A204.1 (cell line): ENCODE data around the gene MIEN1.
"Not testable (repeated sequence)": the region's sequence is repeated elsewhere in the genome, so short reads cannot be mapped to it uniquely, and the experiment has no call there.

Source experiments
- FAIRE-seq: peaks from 2 replicates; lab custom pipeline; 2012; peaks lifted over from hg19 to GRCh38; lab: Jason Lieb, UNC

MIEN1 gene

DNA sequence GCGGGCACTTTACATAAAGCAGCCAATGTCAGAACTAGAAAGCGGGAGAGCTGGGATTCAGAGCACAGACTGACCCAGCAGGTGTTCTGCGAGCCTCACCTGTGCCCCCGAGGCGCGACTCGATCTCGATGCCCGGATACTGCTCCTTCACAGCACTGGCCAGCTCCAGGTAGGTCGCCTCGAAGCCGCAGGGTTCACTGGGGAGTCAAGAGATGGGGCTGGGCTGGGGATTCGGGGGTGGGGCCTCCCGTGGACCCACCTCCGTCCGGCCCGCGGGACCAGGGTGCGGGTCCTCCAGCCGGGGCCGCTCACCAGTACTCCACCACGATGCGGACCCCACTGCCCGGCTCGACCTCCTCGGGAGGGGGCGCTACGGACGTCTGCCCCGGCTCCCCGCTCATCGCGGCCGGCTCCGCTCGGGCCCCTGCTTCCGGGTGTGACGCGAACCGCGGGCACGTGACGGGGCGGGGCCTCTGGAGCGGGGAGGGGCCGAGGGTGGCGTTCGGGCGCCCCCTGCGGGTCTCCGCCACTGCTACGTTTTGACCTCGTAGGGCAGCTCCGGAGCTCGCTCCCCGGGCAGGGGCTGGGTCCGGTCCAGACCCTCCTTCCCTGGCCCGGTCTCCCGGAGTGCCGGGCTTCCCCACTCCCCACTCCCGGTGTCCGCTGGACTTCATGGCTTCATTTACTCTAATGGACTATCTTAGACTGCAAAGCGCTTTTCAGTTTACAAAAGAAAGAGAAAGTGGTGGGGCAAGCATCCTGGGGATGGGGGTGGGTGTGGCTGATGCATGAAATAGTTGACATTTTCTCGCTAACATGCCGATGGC lies at the start of gene MIEN1:
MIEN1 (minus strand) TSS at position 438 of the 827 bp plus-strand sequence; CDS start at position 401, 37 bp downstream.
- FAIRE-seq, result no peak

DNA sequence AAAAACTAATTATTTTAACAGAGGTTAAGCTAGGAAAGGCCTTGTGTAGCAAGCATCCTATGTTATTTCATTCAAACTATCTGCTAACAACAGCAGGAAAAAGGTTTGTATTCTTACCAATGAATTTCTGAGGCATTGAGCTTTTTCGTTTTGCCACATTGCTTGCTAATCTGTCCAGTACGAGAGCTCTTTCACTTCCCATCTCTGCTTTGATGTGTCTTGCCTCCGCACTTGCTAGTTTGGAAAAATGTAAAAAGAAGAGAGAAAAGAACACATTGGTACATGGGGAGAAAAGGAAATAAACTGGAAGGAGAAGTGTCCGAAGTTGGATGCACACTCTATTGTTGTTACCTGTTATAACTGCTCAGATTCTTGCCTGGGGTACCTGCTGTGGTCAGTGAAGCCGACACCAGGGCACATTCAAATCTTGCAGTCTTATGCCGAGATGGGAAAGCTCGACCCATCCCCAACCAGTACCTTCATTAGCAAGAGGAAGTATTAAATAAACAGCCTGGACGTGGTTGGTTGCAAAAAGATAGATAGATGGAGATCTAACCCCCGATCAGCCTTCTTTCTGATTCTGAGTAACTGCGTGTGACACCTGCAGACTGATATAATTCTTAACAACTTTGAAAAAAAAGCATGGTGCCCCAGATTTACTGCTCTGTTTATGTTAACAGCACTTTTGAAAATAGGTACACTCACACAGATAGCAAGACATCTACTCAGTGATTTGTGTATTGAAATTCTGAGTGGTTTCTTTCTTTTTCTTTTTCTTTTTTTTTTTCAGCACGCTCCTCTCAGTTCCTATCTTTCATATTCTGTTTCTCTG lies 47.4 kb upstream of the MIEN1 start:
- FAIRE-seq, result no peak

GRCh38 chr17:39776252-39776651 lies 45.9 kb upstream of the MIEN1 start:
- no peak for FAIRE-seq

DNA sequence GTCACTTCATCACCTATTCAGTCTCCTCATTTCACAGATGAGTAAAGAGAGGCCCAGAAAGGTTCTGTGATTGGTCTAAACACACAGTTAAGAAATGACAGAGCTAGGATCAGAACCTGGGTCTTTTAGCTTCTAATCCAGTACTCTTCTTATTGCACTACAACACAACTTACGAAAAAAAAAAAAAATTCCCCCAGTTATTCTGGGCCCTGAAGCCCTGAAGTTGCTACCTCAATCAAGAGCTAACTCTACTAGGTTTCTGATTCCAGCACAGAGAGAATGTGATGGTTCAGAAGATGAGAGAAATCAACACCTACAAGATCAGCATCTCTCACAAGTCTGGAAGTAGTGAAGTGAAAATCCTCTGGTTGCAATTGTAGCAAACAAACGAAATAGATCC lies 44.7 kb upstream of the MIEN1 start:
- FAIRE-seq, result no peak

- FAIRE-seq, result no peak
Measured at GRCh38 chr17:39774047-39774446, 43.7 kb upstream of the MIEN1 start.

DNA sequence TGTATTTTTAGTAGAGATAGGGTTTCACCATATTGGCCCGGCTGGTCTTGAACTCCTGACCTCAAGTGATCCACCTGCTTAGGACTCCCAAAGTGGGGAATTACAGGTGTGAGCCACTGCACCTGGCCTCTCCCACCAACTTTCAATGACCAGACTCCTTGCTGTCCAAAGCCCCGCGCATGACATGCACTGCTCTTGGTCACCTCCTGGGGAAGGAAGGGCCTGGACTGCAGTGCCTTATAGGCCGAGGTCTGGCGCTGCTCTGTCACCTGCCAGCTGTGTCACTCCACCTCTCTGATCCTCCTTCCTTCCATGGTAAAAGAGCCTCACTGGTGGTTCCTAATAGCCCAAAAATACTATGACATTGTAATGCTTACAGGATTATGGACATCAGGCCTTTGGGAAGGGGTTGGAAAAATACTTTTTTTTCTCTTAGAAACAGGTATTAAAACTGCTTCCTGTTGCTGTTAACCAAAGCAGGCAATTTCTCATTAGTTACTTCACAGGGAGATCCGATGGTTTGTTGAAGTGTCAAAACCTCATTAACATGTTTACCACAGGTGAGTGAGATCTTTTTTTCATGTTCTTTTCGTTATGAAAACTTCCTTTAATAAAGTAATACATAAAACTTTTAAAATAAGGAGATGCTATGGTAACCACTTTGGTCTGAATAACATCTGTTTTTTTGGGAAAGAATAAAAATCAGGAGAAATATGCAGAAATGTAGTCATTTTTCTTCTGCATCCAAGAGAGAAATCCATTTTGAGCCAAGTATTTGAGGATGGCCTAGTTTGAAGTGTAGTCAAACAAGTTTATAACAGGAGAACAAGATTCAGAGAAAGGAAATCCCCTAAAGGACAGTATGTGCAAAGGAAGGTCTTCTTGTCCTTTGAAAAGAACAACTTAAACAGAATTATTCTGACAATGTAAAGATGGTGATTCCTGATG lies 42.9 kb upstream of the MIEN1 start:
- FAIRE-seq, result no peak

GRCh38 chr17:39772415-39772814 lies 42.1 kb upstream of the MIEN1 start:
- no peak for FAIRE-seq

DNA sequence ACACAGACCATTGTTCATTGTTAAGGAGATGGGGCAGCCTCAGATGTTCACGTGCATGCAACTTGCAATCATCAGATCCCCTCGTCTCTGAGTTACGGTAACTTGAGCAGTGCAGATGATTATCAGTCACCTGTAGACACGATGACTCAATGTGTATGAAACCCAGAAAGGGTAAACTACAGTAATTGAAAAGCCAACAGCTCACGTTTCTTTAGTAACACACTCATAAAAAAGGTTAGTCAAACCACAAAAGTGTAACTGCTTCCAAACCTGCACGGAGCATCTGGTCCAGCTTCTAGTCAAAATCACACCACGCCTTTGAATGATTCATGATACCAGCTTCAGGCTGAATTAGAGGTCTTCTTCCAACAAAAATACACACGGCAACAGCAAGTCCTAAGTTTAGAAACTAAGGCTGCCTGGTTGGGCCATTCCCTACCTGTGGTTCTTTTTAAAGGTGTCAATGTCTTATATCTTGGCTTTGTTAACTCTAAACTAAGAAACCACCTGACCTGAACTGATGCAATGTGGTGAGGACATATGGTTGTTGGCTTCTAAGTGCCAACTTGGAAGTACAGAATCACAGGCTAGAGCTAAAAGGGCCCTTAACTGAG lies 39.7 kb upstream of the MIEN1 start:
- FAIRE-seq, result no peak

DNA sequence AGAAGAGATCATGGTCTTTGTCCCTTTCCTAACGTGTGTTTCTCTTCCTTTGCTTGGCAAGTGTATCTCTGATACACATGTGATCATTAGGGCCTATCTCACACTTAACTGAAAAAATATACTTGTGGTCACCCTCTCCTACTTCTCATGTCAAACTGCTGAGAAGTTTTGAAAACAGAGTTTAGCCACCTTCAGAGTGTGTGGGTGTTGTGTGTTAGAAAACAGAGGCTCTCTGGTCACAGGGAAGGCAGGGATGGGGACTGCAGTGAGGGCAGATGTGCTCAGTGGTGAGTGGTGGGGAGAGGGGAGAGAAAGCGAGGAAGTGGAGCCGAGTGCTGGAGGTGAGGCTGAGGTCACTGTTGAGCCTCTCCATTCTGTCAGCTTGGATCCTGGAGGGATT lies 36.8 kb upstream of the MIEN1 start:
- FAIRE-seq, result no peak

DNA sequence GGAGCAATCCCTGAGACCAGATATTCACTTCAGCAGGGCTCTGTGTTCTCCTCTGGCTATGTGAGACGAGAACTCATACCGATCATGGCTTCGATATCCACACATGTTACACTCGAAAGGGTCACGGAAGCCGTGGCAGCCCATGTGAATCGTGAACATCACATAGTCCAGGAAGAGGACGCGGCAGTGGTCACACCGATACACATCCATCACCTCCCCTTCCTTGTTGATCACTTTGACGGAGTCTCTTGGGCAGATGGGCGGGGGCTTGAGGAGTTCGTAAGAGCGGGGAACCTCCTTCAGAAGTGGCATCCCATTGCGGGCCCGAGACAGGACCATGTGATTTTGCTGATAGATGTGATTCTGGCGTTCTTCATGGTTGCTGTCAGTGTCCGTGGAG lies 35.4 kb upstream of the MIEN1 start:
- FAIRE-seq, result no peak

DNA sequence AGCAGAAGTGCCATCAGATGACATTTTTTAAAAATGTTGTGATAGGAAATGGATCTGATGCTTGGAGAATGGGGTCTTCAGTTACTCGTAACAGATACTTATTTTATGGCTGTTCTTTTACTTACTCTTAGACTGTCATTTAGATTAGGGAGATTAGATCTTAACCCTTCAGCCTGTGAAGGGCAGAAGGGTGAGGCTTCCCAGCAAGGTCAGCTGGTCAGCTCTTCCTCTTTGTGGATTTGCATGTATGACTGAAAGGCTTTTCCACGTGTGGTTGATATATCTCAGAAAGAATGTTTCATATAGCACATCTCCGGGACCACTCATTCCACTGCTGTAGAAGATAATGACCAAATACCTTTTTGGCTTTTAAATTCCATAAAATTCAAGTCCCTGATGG lies 34.8 kb upstream of the MIEN1 start:
- FAIRE-seq, result no peak

- not testable (repeated sequence) for FAIRE-seq
Measured at GRCh38 chr17:39764171-39764570, 33.8 kb upstream of the MIEN1 start.

- no peak for FAIRE-seq
Measured at GRCh38 chr17:39763051-39763820, 32.9 kb upstream of the MIEN1 start.

- FAIRE-seq, result no peak
Measured at GRCh38 chr17:39761861-39762496, 31.6 kb upstream of the MIEN1 start.

DNA sequence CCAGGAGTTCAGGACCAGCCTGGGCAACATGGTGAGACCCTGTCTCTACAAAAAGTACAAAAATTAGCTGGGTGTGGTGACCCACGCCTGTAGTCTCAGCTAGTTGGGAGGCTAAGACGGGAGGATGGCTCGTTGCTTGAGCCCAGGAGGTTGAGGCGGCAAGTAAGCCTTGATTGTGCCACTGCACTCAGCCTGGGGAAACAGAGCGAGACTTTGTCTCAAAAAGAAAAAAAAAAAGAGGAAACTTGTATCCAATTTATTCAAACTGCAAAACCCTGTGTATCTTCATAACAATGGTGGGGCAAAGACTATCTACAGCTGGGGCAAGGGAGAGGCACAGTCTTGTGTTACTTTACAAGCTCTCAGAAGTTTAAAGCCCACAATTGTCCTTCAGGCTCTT lies 28.9 kb upstream of the MIEN1 start:
- no peak for FAIRE-seq

DNA sequence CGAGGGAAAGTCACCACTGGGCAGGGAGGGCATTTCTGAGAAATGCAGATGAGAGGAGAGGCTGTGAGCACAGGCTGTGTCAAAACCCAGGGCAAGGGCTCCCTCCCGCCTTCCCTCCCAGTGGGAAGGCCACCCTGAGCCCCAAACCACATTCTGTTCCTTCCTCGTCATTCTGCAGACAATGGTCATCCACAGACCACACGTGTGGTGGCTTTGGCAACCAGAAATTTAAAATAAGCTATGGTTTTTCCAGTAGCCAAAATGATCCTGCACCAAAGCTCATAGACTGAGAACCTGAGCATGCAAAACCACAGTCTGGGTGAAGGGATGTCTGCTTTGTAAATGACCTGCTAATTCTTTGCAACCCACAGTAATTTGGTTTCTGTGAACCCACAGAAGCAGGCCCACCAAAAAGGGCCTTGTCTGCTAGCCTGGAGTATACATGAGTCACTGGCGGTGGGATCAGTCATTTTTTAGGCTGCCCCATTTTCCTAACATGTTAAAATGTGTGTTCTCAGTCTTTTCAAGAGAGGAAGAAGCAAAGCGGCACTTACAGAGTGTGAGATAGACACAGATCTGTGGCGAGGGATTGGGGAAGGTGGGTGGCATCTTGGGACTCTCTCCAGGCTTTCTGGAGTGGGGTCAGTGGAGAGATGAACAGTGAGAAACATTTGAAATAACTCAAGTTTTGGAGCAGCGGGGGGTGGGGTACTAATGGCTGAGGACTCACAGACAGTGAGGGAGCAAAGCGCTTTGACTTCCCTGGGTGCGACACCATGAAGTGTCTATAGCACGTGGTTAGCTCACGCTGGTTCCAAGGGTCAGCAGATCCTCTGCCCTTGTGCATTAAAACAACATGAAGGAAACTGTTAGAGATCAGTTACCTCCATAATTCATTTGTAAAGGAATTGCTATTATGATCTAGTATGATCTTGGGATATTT lies 27.9 kb upstream of the MIEN1 start:
- no peak for FAIRE-seq

- FAIRE-seq, result no peak
Measured at GRCh38 chr17:39757176-39757662, 26.9 kb upstream of the MIEN1 start.

DNA sequence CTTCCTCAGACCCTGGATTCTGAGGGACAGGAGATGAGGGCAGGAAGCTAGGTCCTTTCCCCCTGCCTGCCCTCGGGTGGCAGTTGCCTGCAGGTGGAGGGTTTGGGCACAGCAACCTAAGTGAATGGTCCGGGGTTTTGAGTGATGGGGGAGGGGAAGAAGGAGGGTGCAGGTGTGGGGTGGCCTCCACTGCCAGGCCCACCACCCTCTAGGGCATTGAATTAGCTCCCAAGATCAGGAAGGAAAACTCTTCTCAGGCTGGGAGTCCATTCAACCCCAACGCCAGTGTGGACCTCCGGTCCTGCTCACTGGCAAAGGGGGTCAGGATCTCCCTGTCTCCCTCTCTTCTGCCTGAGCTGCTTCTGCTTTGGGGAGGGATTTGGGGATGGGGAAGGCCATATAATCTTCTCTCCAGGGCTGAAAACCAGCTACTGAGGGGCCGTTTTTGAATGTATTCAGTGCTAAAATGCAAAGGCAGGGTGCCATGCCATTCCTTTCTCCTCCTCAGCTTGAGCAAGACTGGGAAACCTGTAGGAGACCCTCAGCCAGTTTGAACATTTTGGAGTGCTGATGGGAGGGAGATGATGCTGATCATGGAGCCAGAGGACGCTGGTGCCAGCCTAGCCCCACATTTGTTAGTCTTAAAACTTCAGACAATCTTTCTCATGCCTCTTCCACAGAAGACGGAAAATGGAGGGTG lies 26.2 kb upstream of the MIEN1 start:
- FAIRE-seq, result no peak
